ENCODE data around the gene SUGCT.

Gene SUGCT

GRCh38 chr7:40758590-40758989 lies 623.8 kb downstream of the SUGCT start:
- no peak overlapping the region for H3K4me3 ChIP-seq (ENCODE audit: low read length, poor library complexity, severe bottlenecking)
- peaks cover 9% of the 10 kb centered on the region for H3K27me3 ChIP-seq (ENCODE audit: insufficient read depth, low read length, poor library complexity, severe bottlenecking)
- no peaks in the 10 kb centered on the region for H3F3A ChIP-seq (ENCODE audit: low read depth)
- no peaks in the 10 kb centered on the region for H3K9me3 ChIP-seq (ENCODE audit: insufficient read depth, low read depth, low read length)
- no peak overlapping the region for H2AFZ ChIP-seq (ENCODE audit: low read length)
- no peaks in the 10 kb centered on the region for H3K79me2 ChIP-seq (ENCODE audit: insufficient read depth, low read length)
- no peaks in the 10 kb centered on the region for H3K36me3 ChIP-seq (ENCODE audit: insufficient read depth, low read length)
- no peak overlapping the region for H3K9ac ChIP-seq (ENCODE audit: low read depth, low read length, poor library complexity, severe bottlenecking)
- no peaks in the 10 kb centered on the region for H3K4me1 ChIP-seq (ENCODE audit: insufficient read depth, low read length, poor library complexity, severe bottlenecking)
- no peaks in the 10 kb centered on the region for H4K20me1 ChIP-seq (ENCODE audit: insufficient read depth, low read length, poor library complexity, severe bottlenecking)
- no peaks in the 10 kb centered on the region for H3K9me2 ChIP-seq (replicated peaks; ENCODE audit: low read depth, low read length)
- no peak for TF ChIP-seq CTCF (conservative IDR thresholded peaks at IDR 0.05; ENCODE audit: low read length)
- TF ChIP-seq EZH2phosphoT487 (IDR thresholded peaks at IDR 0.05; ENCODE audit: borderline replicate concordance), result no peak
- H3K4me2 ChIP-seq (ENCODE audit: low read depth, low read length, poor library complexity, severe bottlenecking), result no peak overlapping the region

- H3K4me3 ChIP-seq (ENCODE audit: low read length, poor library complexity, severe bottlenecking), result no peak overlapping the region
- H3K4me1 ChIP-seq (ENCODE audit: insufficient read depth, low read length, poor library complexity, severe bottlenecking), result no peaks in the 10 kb centered on the region
- H3K9me2 ChIP-seq (replicated peaks; ENCODE audit: low read depth, low read length), result no peaks in the 10 kb centered on the region
- H3F3A ChIP-seq (ENCODE audit: low read depth), result no peaks in the 10 kb centered on the region
- H3K27me3 ChIP-seq (ENCODE audit: insufficient read depth, low read length, poor library complexity, severe bottlenecking), result peaks cover 9% of the 10 kb centered on the region
- H3K36me3 ChIP-seq (ENCODE audit: insufficient read depth, low read length), result no peaks in the 10 kb centered on the region
- no peak overlapping the region for H3K4me2 ChIP-seq (ENCODE audit: low read depth, low read length, poor library complexity, severe bottlenecking)
- no peaks in the 10 kb centered on the region for H3K79me2 ChIP-seq (ENCODE audit: insufficient read depth, low read length)
- H3K9ac ChIP-seq (ENCODE audit: low read depth, low read length, poor library complexity, severe bottlenecking), result no peak overlapping the region
- TF ChIP-seq EZH2phosphoT487 (IDR thresholded peaks at IDR 0.05; ENCODE audit: borderline replicate concordance), result no peak
- no peak for TF ChIP-seq CTCF (conservative IDR thresholded peaks at IDR 0.05; ENCODE audit: low read length)
- no peak overlapping the region for H2AFZ ChIP-seq (ENCODE audit: low read length)
- no peaks in the 10 kb centered on the region for H3K9me3 ChIP-seq (ENCODE audit: insufficient read depth, low read depth, low read length)
- H4K20me1 ChIP-seq (ENCODE audit: insufficient read depth, low read length, poor library complexity, severe bottlenecking), result no peaks in the 10 kb centered on the region
Observed at GRCh38 chr7:40760293-40760964, 625.6 kb downstream of the SUGCT start.

GRCh38 chr7:40760987-40761386 lies 626.2 kb downstream of the SUGCT start:
- TF ChIP-seq EZH2phosphoT487 (IDR thresholded peaks at IDR 0.05; ENCODE audit: borderline replicate concordance), result no peak
- no peak for TF ChIP-seq CTCF (conservative IDR thresholded peaks at IDR 0.05; ENCODE audit: low read length)
- H3K9ac ChIP-seq (ENCODE audit: low read depth, low read length, poor library complexity, severe bottlenecking), result no peak overlapping the region

More at GRCh38 chr7:40760987-40761386, 626.2 kb downstream of the SUGCT start:
- no peaks in the 10 kb centered on the region for H3K36me3 ChIP-seq (ENCODE audit: insufficient read depth, low read length)
- H3K79me2 ChIP-seq (ENCODE audit: insufficient read depth, low read length), result no peaks in the 10 kb centered on the region
- no peaks in the 10 kb centered on the region for H3K9me3 ChIP-seq (ENCODE audit: insufficient read depth, low read depth, low read length)
- H4K20me1 ChIP-seq (ENCODE audit: insufficient read depth, low read length, poor library complexity, severe bottlenecking), result no peaks in the 10 kb centered on the region
- H3K4me1 ChIP-seq (ENCODE audit: insufficient read depth, low read length, poor library complexity, severe bottlenecking), result no peaks in the 10 kb centered on the region
- no peak overlapping the region for H3K4me2 ChIP-seq (ENCODE audit: low read depth, low read length, poor library complexity, severe bottlenecking)
- H3K4me3 ChIP-seq (ENCODE audit: low read length, poor library complexity, severe bottlenecking), result no peak overlapping the region
- peaks cover 9% of the 10 kb centered on the region for H3K27me3 ChIP-seq (ENCODE audit: insufficient read depth, low read length, poor library complexity, severe bottlenecking)
- H3K9me2 ChIP-seq (replicated peaks; ENCODE audit: low read depth, low read length), result no peaks in the 10 kb centered on the region
- no peaks in the 10 kb centered on the region for H3F3A ChIP-seq (ENCODE audit: low read depth)
- H2AFZ ChIP-seq (ENCODE audit: low read length), result no peak overlapping the region
